H1 (cell line): ENCODE data around the gene TTC28. TPM values are rescaled to one million over a fixed set of nuclear protein-coding genes. Genes with fewer than 3 reads are reported as not detected.

Experiments
- CTCF ChIA-PET: fragments of 300-600 bp; sonication (Branson Sonifier 250); formaldehyde crosslinking; loops from one replicate; lab custom pipeline; 2021; ENCODE audit not compliant: partially characterized antibody; lab: Charles Lee
- POLR2A ChIA-PET: fragments of 300-600 bp; sonication (Branson Sonifier 250); formaldehyde crosslinking; loops from one replicate; lab custom pipeline; 2021; ENCODE audit warnings: inconsistent platforms; ENCODE audit not compliant: partially characterized antibody; lab: Charles Lee
- DNase-seq, 2 experiments: peaks; one replicate each; pipeline versions ENCODE4 v3.0.0 to v3.0.0-alpha.2; 2010 to 2022; ENCODE audit warnings: low spot score in 2 of 2, low read depth in 1 of 2, mixed read lengths in 1 of 2
- FAIRE-seq: peaks from 2 replicates; lab custom pipeline; 2011; peaks lifted over from hg19 to GRCh38; lab: Jason Lieb, UNC
- H2AFZ ChIP-seq: 2 replicates; pipeline ENCODE4 v1.8.1; 2012; ENCODE audit warnings: low read length, inconsistent platforms
- H2AK5ac ChIP-seq: 2 replicates; pipeline ENCODE4 v1.6.1; 2013; ENCODE audit warnings: low read depth, low read length
- H2BK120ac ChIP-seq: replicated peaks from 2 replicates; pipeline ENCODE3; 2013; ENCODE audit warnings: low read depth, low read length, inconsistent platforms
- H2BK12ac ChIP-seq: 2 replicates; pipeline ENCODE4 v1.6.1; 2013; ENCODE audit warnings: low read depth, low read length
- H2BK15ac ChIP-seq: 2 replicates; pipeline ENCODE4 v1.6.1; 2013; ENCODE audit warnings: low read length
- H2BK20ac ChIP-seq: 2 replicates; pipeline ENCODE4 v1.6.1; 2013; ENCODE audit warnings: low read length
- H2BK5ac ChIP-seq: 2 replicates; pipeline ENCODE4 v1.6.1; 2013; ENCODE audit warnings: low read depth, low read length
- H3K14ac ChIP-seq: 2 replicates; pipeline ENCODE4 v1.6.1; 2013; ENCODE audit warnings: inconsistent platforms; ENCODE audit not compliant: insufficient read length
- H3K18ac ChIP-seq: 2 replicates; pipeline ENCODE4 v1.6.1; 2013; ENCODE audit warnings: low read length; ENCODE audit errors: extremely low read depth
- H3K23ac ChIP-seq: 2 replicates; pipeline ENCODE4 v1.6.1; 2013; ENCODE audit warnings: inconsistent platforms; ENCODE audit not compliant: insufficient read length
- H3K23me2 ChIP-seq: 2 replicates; pipeline ENCODE4 v1.6.1; 2013; ENCODE audit warnings: low read depth, low read length
- H3K27ac ChIP-seq: 2 replicates; pipeline ENCODE4 v1.6.1; 2011; ENCODE audit warnings: low read depth, low read length, inconsistent platforms
- H3K27me3 ChIP-seq, 4 experiments: replicated peaks in 1 of 4; 1 replicate in 1 of 4; 2 replicates in 3 of 4; pipeline versions ENCODE4 v1.6.1 to v1.8.1; 2011 to 2013; ENCODE audit warnings: low read length in 3 of 4, mild to moderate bottlenecking in 3 of 4, inconsistent platforms in 2 of 4, mixed read lengths in 2 of 4, moderate library complexity in 1 of 4; ENCODE audit not compliant: control insufficient read depth in 3 of 4, insufficient read depth in 3 of 4; ENCODE audit errors: extremely low read depth in 1 of 4
- H3K36me3 ChIP-seq, 4 experiments: 2 replicates each; pipeline versions ENCODE4 v1.6.1 to v1.8.1; 2011 to 2013; ENCODE audit warnings: mild to moderate bottlenecking in 4 of 4, low read length in 3 of 4, moderate library complexity in 2 of 4, control low read depth in 1 of 4, inconsistent platforms in 1 of 4; ENCODE audit not compliant: insufficient read depth in 4 of 4, control insufficient read depth in 2 of 4
- H3K4ac ChIP-seq: replicated peaks from 2 replicates; pipeline ENCODE3; 2013; ENCODE audit warnings: low read length, low read depth, mixed read lengths, inconsistent platforms; ENCODE audit not compliant: insufficient read length
- H3K4me1 ChIP-seq, 4 experiments: replicated peaks in 1 of 4; 1 replicate in 1 of 4; 2 replicates in 3 of 4; pipeline versions ENCODE4 v1.6.1 to v1.8.1; 2011 to 2013; ENCODE audit warnings: low read length in 3 of 4, inconsistent platforms in 2 of 4, mixed read lengths in 1 of 4; ENCODE audit not compliant: insufficient read depth in 4 of 4, control insufficient read depth in 3 of 4
- H3K4me2 ChIP-seq, 2 experiments: 2 replicates each; pipeline versions ENCODE4 v1.6.1 to v1.8.1; 2011 to 2013; ENCODE audit warnings: low read depth in 2 of 2, low read length in 2 of 2, control low read depth in 1 of 2, inconsistent platforms in 1 of 2, mild to moderate bottlenecking in 1 of 2; ENCODE audit not compliant: insufficient read depth in 1 of 2
- H3K4me3 ChIP-seq, 4 experiments: fragments of 200-600, 300-600 bp in 1 of 4; sonication (generic), shearing (Covaris generic), sonication (Bioruptor Twin) in 1 of 4; 2 replicates each; pipeline versions ENCODE4 v1.5.1 to v1.8.1; 2011 to 2016; ENCODE audit warnings: low read length in 4 of 4, low read depth in 3 of 4, control low read depth in 2 of 4, inconsistent platforms in 2 of 4, mild to moderate bottlenecking in 2 of 4, mixed read lengths in 1 of 4, moderate library complexity in 1 of 4; ENCODE audit not compliant: insufficient read depth in 2 of 4; ENCODE audit errors: extremely low read depth in 1 of 4
- H3K56ac ChIP-seq: replicated peaks from 2 replicates; pipeline ENCODE3; 2013; ENCODE audit warnings: low read depth, mild to moderate bottlenecking, mixed read lengths, low read length, inconsistent platforms; ENCODE audit not compliant: insufficient read length
- H3K79me1 ChIP-seq: 2 replicates; pipeline ENCODE4 v1.6.1; 2013; ENCODE audit warnings: low read depth, low read length, control low read depth
- H3K79me2 ChIP-seq, 2 experiments: 2 replicates each; pipeline versions ENCODE4 v1.6.1 to v1.8.1; 2012 to 2013; ENCODE audit warnings: low read length in 2 of 2, mild to moderate bottlenecking in 2 of 2, inconsistent platforms in 1 of 2; ENCODE audit not compliant: insufficient read depth in 2 of 2, control insufficient read depth in 1 of 2
- H3K9ac ChIP-seq, 4 experiments: replicated peaks in 1 of 4; 1 replicate in 1 of 4; 2 replicates in 3 of 4; pipeline versions ENCODE4 v1.6.1 to v1.8.1; 2011 to 2013; ENCODE audit warnings: low read depth in 3 of 4, low read length in 3 of 4, control low read depth in 2 of 4, mild to moderate bottlenecking in 2 of 4, moderate library complexity in 2 of 4, inconsistent platforms in 1 of 4; ENCODE audit errors: extremely low read depth in 1 of 4
- H3K9me3 ChIP-seq, 2 experiments: 2 replicates each; pipeline versions ENCODE4 v1.6.1 to v1.8.1; 2012 to 2013; ENCODE audit warnings: mild to moderate bottlenecking in 2 of 2, moderate library complexity in 2 of 2, control low read depth in 1 of 2, inconsistent platforms in 1 of 2, low read depth in 1 of 2, low read length in 1 of 2, mixed read lengths in 1 of 2; ENCODE audit not compliant: insufficient read depth in 2 of 2
- H4K20me1 ChIP-seq, 2 experiments: replicated peaks in 1 of 2; 2 replicates each; pipeline versions ENCODE3 to v1.8.1; 2011 to 2013; ENCODE audit warnings: inconsistent platforms in 2 of 2, low read length in 2 of 2, mild to moderate bottlenecking in 1 of 2; ENCODE audit not compliant: insufficient read depth in 2 of 2, control insufficient read depth in 1 of 2
- H4K5ac ChIP-seq: 2 replicates; pipeline ENCODE4 v1.6.1; 2013; ENCODE audit warnings: low read length, low read depth, mixed read lengths, inconsistent platforms; ENCODE audit not compliant: insufficient read length
- H4K8ac ChIP-seq: 2 replicates; pipeline ENCODE4 v1.8.0; 2013; ENCODE audit warnings: mild to moderate bottlenecking, moderate library complexity, low read length, inconsistent platforms; ENCODE audit not compliant: insufficient read depth; ENCODE audit errors: extremely low read depth
- H4K91ac ChIP-seq: replicated peaks from 2 replicates; pipeline ENCODE3; 2013; ENCODE audit warnings: low read length, mixed read lengths, inconsistent platforms; ENCODE audit not compliant: insufficient read length
- ATF2 ChIP-seq: IDR thresholded peaks from 2 replicates; pipeline ENCODE4 v1.6.1; 2012; ENCODE audit warnings: low read length, inconsistent platforms
- BACH1 ChIP-seq: IDR thresholded peaks from 2 replicates; pipeline ENCODE4 v1.6.1; 2012; ENCODE audit warnings: low read length, improper control_type of control experiment
- CHD2 ChIP-seq: IDR thresholded peaks from 2 replicates; pipeline ENCODE4 v1.6.1; 2012; ENCODE audit warnings: low read length, improper control_type of control experiment
- JUND ChIP-seq: IDR thresholded peaks from 2 replicates; pipeline ENCODE4 v1.6.1; 2011; ENCODE audit warnings: mild to moderate bottlenecking, improper control_type of control experiment, low read length
- KDM4A ChIP-seq: IDR thresholded peaks from one replicate; pipeline ENCODE4 v1.7.1; 2012; ENCODE audit warnings: low read depth, mild to moderate bottlenecking, moderate library complexity, low read length, inconsistent platforms; ENCODE audit not compliant: severe bottlenecking
- POLR2A ChIP-seq, 2 experiments: IDR thresholded peaks; 1 replicate in 1 of 2; 2 replicates in 1 of 2; pipeline ENCODE4 v1.6.1; 2011; ENCODE audit warnings: low read depth in 2 of 2, low read length in 2 of 2, mild to moderate bottlenecking in 2 of 2; ENCODE audit errors: control extremely low read depth in 1 of 2
- POU5F1 ChIP-seq: IDR thresholded peaks from 2 replicates; pipeline ENCODE4 v1.6.1; 2011; ENCODE audit warnings: low read depth, mild to moderate bottlenecking, low read length, moderate library complexity
- RXRA ChIP-seq: IDR thresholded peaks from 2 replicates; pipeline ENCODE4 v1.6.1; 2011; ENCODE audit warnings: low read depth, mild to moderate bottlenecking, low read length, moderate library complexity; ENCODE audit not compliant: insufficient read depth
- SIRT6 ChIP-seq: IDR thresholded peaks from one replicate; pipeline ENCODE4 v1.7.1; 2012; ENCODE audit warnings: low read length, inconsistent platforms
- SP1 ChIP-seq: IDR thresholded peaks from 2 replicates; pipeline ENCODE4 v1.6.1; 2011; ENCODE audit warnings: low read depth, low read length
- SRF ChIP-seq: IDR thresholded peaks from 2 replicates; pipeline ENCODE4 v1.6.1; 2011; ENCODE audit warnings: mild to moderate bottlenecking, low read depth, low read length, moderate library complexity
- YY1 ChIP-seq: IDR thresholded peaks from 2 replicates; pipeline ENCODE4 v1.6.1; 2011; ENCODE audit warnings: low read depth, mild to moderate bottlenecking, low read length
- WGBS, 2 experiments: shearing (Covaris generic) in 1 of 2; methylation state at CpG; one replicate each; pipeline versions ENCODE4 v1.1.6 to v1.1.7; 2013 to 2015; ENCODE audit warnings: low lambda C conversion rate in 2 of 2, mixed read lengths in 2 of 2, inconsistent platforms in 1 of 2, low coverage in 1 of 2, missing lambda C conversion rate in 1 of 2; ENCODE audit not compliant: insufficient replicate concordance in 2 of 2, insufficient coverage in 1 of 2, insufficient read length in 1 of 2; ENCODE audit errors: extremely low coverage in 1 of 2, missing lambda C conversion rate in 1 of 2; 5-methylcytosine and 5-hydroxymethylcytosine counted together
- polyA plus RNA-seq, 7 experiments: library from polyadenylated mRNA; depleted of rRNA in 3 of 7; stranded (reverse) in 5 of 7; unstranded in 2 of 7; fragments of >200 nt in 5 of 7; fragments of 200-250 nt in 2 of 7; gene quantifications; 1 replicate in 5 of 7; 2 replicates in 1 of 7; 4 replicates in 1 of 7; pipeline versions ENCODE4 v1.2.1 to v1.2.3, GENCODE V29; 2011 to 2013; ENCODE audit warnings: missing spikeins in 2 of 7, mixed read lengths in 2 of 7
- total RNA-seq: library from RNA; stranded (reverse); fragmentation: NEBNext Ultra II Directional; extraction: Animal tissue kit (Norgen Biotek cat#: 25700); gene quantifications from 2 replicates; pipeline ENCODE4 v1.2.1, GENCODE V29; 2021

The TTC28 gene
- total and polyA plus RNA-seq, 2 of the 8 experiments (the other 6 are each of a cell fraction or from before 2014, with no cell fraction given): 2.6 to 12.6 TPM

- Histone ChIP-seq H4K91ac (no peak overlapping the region), H3K9ac (no peak overlapping the region), H3K4ac (no peak overlapping the region), H4K5ac (no peak overlapping the region), H2BK120ac (no peak overlapping the region), H3K27me3 (no peaks in the 10 kb centered on the region), H3K4me2 (no peak overlapping the region), H3K36me3 (no peaks in the 10 kb centered on the region), H3K14ac (no peak overlapping the region), H2BK20ac (no peak overlapping the region), H3K56ac (no peak overlapping the region), H2BK5ac (no peak overlapping the region), H3K23ac (no peak overlapping the region), H2BK12ac (no peak overlapping the region), H3K18ac (no peak overlapping the region), H2AK5ac (no peak overlapping the region), H2BK15ac (no peak overlapping the region), H4K20me1 (no peaks in the 10 kb centered on the region), H4K8ac (no peak overlapping the region), H2AFZ (no peak overlapping the region), H3K79me2 (no peaks in the 10 kb centered on the region), H3K4me3 (no peak overlapping the region), H3K9me3 (no peaks in the 10 kb centered on the region), H3K23me2 (no peaks in the 10 kb centered on the region), H3K27ac (no peak overlapping the region), H3K4me1 (no peaks in the 10 kb centered on the region), H3K79me1 (no peaks in the 10 kb centered on the region)
- DNase-seq: no peak
- CTCF ChIA-PET: interaction anchor here (0.5 kb wide), 1 partner anchor 589 kb away, joined by 3 read pairs; no protein-coding TSS in a partner anchor
- no peak for TF ChIP-seq CHD2
- no peak for TF ChIP-seq SIRT6
- TF ChIP-seq RXRA: no peak
- TF ChIP-seq SP1: no peak
- TF ChIP-seq BACH1: no peak
- TF ChIP-seq YY1: no peak
- no peak for TF ChIP-seq POLR2A (IDR thresholded peaks at IDR 0.05; ENCODE audit: control extremely low read depth in 1 of 2, low read depth in 2 of 2, low read length in 2 of 2)
- TF ChIP-seq SRF: no peak
- no peak for TF ChIP-seq JUND
- TF ChIP-seq POU5F1: no peak
- no peak for TF ChIP-seq ATF2
- TF ChIP-seq KDM4A: no peak
- FAIRE-seq: no peak
- POLR2A ChIA-PET: no interaction called here
- 86% methylated on average over 1 of the region's 1 CpG; no CpG with 5 or more reads in 1 of the 2 experiments for WGBS, 2 experiments
These were observed 195.0 kb downstream of the TTC28 start for GRCh38 chr22:28484662-28485061.
